GM21390 (cell line): ENCODE results near the gene TBKBP1.

Experiments
- ATAC-seq: cut with Tn5 transposase; IDR thresholded peaks from one replicate; pipeline ENCODE4 v1.9.1; 2021; ENCODE audit not compliant: unreplicated experiment

TBKBP1 gene

GRCh38 chr17:47693731-47694580 lies at the start of gene TBKBP1:
TBKBP1 (plus strand) TSS chr17:47694161; CDS start chr17:47696113, 1,952 bp downstream.
- no peak for ATAC-seq

GRCh38 chr17:47644324-47644723 lies 49.6 kb upstream of the TBKBP1 start:
- ATAC-seq, result no peak

- peak; percentile 79 for ATAC-seq
These were observed 44.6 kb upstream of the TBKBP1 start, which contains the start of gene KPNB1 for GRCh38 chr17:47649153-47649971. KPNB1 (plus strand) TSS chr17:47649919; CDS start chr17:47650245, 326 bp downstream.

GRCh38 chr17:47649972-47650524 lies 43.9 kb upstream of the TBKBP1 start:
- ATAC-seq, result no peak

- peak; percentile 52 for ATAC-seq
These were observed 43.1 kb upstream of the TBKBP1 start for GRCh38 chr17:47650525-47651522.

- ATAC-seq, result no peak
These were observed 42.3 kb upstream of the TBKBP1 start for GRCh38 chr17:47651704-47652103.

- ATAC-seq, result no peak
These were observed 41.4 kb upstream of the TBKBP1 start for GRCh38 chr17:47652570-47652969.

- ATAC-seq, result no peak
These were observed 40.5 kb upstream of the TBKBP1 start for GRCh38 chr17:47653442-47653841.

- ATAC-seq, result no peak
These were observed 39.0 kb upstream of the TBKBP1 start for GRCh38 chr17:47654991-47655390.

GRCh38 chr17:47660064-47660492 lies 33.9 kb upstream of the TBKBP1 start:
- peak; percentile 54 for ATAC-seq

GRCh38 chr17:47663912-47664623 lies 29.9 kb upstream of the TBKBP1 start:
- no peak for ATAC-seq

GRCh38 chr17:47664624-47664941 lies 29.4 kb upstream of the TBKBP1 start:
- ATAC-seq, result no peak

- no peak for ATAC-seq
These were observed 28.3 kb upstream of the TBKBP1 start for GRCh38 chr17:47665655-47666054.

- no peak for ATAC-seq
These were observed 24.9 kb upstream of the TBKBP1 start for GRCh38 chr17:47669081-47669480.

GRCh38 chr17:47670064-47670463 lies 23.9 kb upstream of the TBKBP1 start:
- no peak for ATAC-seq

- ATAC-seq, result no peak
These were observed 19.5 kb upstream of the TBKBP1 start for GRCh38 chr17:47674499-47674898.

- ATAC-seq, result no peak
These were observed 18.4 kb upstream of the TBKBP1 start for GRCh38 chr17:47675380-47676198.

GRCh38 chr17:47676199-47676472 lies 17.8 kb upstream of the TBKBP1 start:
- ATAC-seq, result no peak

- ATAC-seq, result no peak
These were observed 17.3 kb upstream of the TBKBP1 start for GRCh38 chr17:47676510-47677165.
